Ovary (tissue), 9 donors: ENCODE measurements around the gene TTC31. TPM values are rescaled to one million over a fixed set of nuclear protein-coding genes. Genes with fewer than 3 reads are reported as not detected.

ENCODE experiments used
- DNase-seq, 5 donors: peaks; one replicate each; pipeline ENCODE4 v3.0.0-alpha.2; 2019 to 2020
- H3K27ac ChIP-seq, 2 donors: fragments of 200-600 bp; one replicate each; pipeline versions ENCODE4 v1.5.1 to v1.8.0; 2019 to 2022
- H3K27me3 ChIP-seq: fragments of 200-600 bp; one replicate; pipeline ENCODE4 v1.8.0; 2022
- H3K36me3 ChIP-seq: fragments of 200-600 bp; sonication (generic); one replicate; pipeline ENCODE4 v1.5.1; 2019
- H3K4me1 ChIP-seq: one replicate; pipeline ENCODE4 v1.8.1; 2013; ENCODE audit warnings: mild to moderate bottlenecking, moderate library complexity; ENCODE audit not compliant: insufficient read depth
- H3K4me3 ChIP-seq: fragments of 200-600 bp; sonication (generic); one replicate; pipeline ENCODE4 v1.5.1; 2017
- H3K9me3 ChIP-seq, 2 donors: fragments of 200-600 bp in 1 of 2; sonication (generic) in 1 of 2; one replicate each; pipeline versions ENCODE4 v1.5.1 to v1.8.1; 2013 to 2019; ENCODE audit warnings: mild to moderate bottlenecking in 1 of 2, moderate library complexity in 1 of 2
- EP300 ChIP-seq: sonication (generic); formaldehyde crosslinking; IDR thresholded peaks from one replicate; pipeline ENCODE4 v1.6.1; 2017; ENCODE audit warnings: antibody characterized with exemption
- POLR2A ChIP-seq: fragments of 450-650 bp; IDR thresholded peaks from one replicate; pipeline ENCODE4 v1.6.1; 2017; ENCODE audit warnings: antibody characterized with exemption, mild to moderate bottlenecking, moderate library complexity
- WGBS, 3 donors: extraction: QIAGEN DNeasy Blood & Tissue Kit in 1 of 3; methylation state at CpG; one replicate each; pipeline versions ENCODE4 v1.1.5 to v1.1.7; 2013 to 2017; 5-methylcytosine and 5-hydroxymethylcytosine counted together
- intact Hi-C, 4 donors: fragments of 100-400 bp; cut with DNase I; formaldehyde crosslinking; loops; one replicate each; pipeline versions ENCODE4 v1.11.0 to v1.15.1; 2022 to 2023
- polyA plus RNA-seq, 2 donors: library from polyadenylated mRNA; stranded (reverse); fragments of 200-250 nt in 1 of 2; fragments of 350-450 nt in 1 of 2; fragmentation: Illumina TruSeq in 1 of 2; extraction: RNeasy Lipid Tissue Mini Kit (QIAGEN cat#74804) in 1 of 2; gene quantifications; one replicate each; pipeline ENCODE4 v1.2.3, GENCODE V29; 2013 to 2014
- total RNA-seq, 7 donors: library from RNA; depleted of rRNA in 2 of 7; stranded (reverse); fragments of >200 nt in 2 of 7; fragmentation: NEBNext Ultra II Directional in 3 of 7; extraction: Animal tissue kit (Norgen Biotek cat#: 25700) in 3 of 7; gene quantifications; one replicate each; pipeline versions ENCODE4 v1.1.0 to v1.2.4, GENCODE V29; 2016 to 2023
- TF ChIP-seq, protein P1 (sequence below), 3 donors: fragments of 450-650 bp in 2 of 3; fragments of 200-600 bp in 1 of 3; IDR thresholded peaks; one replicate each; pipeline versions ENCODE4 v1.5.1 to v1.8.0; 2016 to 2022; ENCODE audit warnings: antibody characterized with exemption in 3 of 3, mild to moderate bottlenecking in 1 of 3
- donor health status: DM: no; HTN: no; CAD: no; lungs with moderate emphysema.
- donor health status: DM: no; HTN: no; CAD: no.
- donor health status: Bipolar disorder and iron deficiency.
- donor health status: DM: yes; HTN: yes; CAD: no.
- donor health status: DM: no; HTN: no; CAD: no.
- donor health status: DM: yes; HTN: yes; CAD: no.

The TTC31 gene
- total and polyA plus RNA-seq, 9 donors, result 12.9 to 21.7 (median 15.7) TPM

DNA sequence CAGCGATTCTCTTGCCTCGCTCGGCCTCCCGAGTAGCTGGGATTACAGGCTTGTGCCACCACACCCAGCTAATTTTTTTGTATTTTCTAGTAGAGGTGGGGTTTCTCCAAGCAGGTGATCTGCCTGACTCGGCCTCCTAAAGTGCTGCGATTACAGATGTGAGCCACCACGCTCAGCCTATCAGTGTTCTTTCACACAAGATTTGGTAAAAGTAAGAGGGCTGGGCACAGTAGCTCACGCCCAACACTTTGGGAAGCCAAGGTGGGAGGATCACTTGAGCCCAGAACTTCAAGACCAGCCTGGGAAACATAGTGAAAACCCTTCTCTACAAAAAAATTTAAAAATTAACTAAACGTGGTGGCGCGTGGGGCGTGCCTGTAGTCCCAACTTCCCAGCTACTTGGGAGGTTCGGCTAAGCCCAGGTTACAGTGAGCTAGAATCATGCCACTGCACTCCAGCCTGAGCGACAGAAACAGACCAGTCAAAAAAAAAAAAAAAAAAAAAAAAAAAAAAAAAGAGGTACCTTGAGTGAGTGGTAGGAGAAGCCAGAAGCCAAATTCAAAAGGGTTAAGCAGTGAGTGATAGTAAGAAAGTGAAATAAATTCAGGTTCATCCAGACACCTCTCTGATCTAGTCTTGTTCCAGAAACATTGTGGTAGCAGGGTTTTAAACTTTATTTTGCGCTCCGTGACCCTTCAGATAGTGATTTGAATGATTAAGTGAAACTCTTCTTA lies 11.4 kb upstream of the TTC31 start:
- 44 to 60% (median 45%) methylated on average over 16 of the region's 16 CpGs for WGBS, 3 donors
- intact Hi-C loops, result loop anchor here in 1 of 4 donors (5.0 kb wide), 1 partner anchor 181 kb away; the partner anchor contains the start of gene SEMA4F

DNA sequence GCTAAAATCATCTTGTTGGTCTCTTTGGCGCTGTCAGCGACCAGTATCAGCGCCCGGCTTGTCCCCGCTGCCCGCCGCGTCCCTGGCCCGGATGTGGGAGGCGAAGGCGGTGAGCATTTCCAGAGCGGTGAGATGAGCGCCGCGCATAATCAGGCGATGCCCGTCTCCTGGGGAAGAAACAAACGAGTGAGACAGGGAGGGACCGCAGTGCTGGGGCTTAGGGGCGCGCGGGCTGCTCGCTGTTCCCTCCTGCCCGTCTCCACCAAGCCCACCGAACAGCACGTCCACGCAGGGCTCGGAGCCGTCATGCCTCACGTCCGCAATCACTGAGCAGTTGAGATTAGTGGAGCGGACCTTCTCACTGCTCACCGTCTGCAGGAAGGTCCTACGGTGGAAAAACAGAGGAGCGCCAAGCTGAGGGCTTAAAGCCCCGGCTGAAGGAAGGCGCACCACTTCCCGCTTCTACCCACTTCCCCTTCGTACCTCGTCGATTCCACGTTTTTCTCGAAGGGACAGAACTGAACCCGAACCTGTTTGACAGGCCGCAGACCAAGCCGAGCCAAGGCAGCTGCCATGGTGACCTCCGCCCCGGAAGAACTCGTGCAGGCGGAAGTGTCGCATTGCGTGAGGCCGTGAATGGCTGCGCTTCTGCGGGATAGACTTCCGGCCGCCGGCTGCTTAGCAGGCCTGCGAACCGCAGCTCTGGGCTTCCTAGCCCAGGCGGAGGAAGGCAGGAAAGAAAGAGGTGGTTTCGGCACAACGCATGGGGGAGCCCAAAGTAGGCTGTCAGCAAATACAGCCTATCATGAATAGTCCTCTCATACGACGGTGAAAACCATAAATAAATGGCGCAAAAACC lies 10.6 kb upstream of the TTC31 start, which contains the start of gene MRPL53:
Gene MRPL53, minus strand, starts transcription at position 595 of the 859 bp plus-strand sequence. Its CDS starts 20 bp downstream, at position 575.
- Histone ChIP-seq H3K27me3 (no peaks in the 10 kb centered on the region), H3K4me3 (peak within 1 kb of the TSS; percentile 47), H3K27ac (peak within 1 kb of the TSS; percentile 53 to 83), H3K36me3 (no peaks in the 10 kb centered on the region), H3K9me3 (no peaks in the 10 kb centered on the region), H3K4me1 (peaks cover 5% of the 10 kb centered on the region)
- WGBS, 3 donors, result 0 to 1% (median 1%) methylated on average over 66 of the region's 66 CpGs
- peak; percentile 27 for TF ChIP-seq EP300
- TF ChIP-seq, protein P1, sequence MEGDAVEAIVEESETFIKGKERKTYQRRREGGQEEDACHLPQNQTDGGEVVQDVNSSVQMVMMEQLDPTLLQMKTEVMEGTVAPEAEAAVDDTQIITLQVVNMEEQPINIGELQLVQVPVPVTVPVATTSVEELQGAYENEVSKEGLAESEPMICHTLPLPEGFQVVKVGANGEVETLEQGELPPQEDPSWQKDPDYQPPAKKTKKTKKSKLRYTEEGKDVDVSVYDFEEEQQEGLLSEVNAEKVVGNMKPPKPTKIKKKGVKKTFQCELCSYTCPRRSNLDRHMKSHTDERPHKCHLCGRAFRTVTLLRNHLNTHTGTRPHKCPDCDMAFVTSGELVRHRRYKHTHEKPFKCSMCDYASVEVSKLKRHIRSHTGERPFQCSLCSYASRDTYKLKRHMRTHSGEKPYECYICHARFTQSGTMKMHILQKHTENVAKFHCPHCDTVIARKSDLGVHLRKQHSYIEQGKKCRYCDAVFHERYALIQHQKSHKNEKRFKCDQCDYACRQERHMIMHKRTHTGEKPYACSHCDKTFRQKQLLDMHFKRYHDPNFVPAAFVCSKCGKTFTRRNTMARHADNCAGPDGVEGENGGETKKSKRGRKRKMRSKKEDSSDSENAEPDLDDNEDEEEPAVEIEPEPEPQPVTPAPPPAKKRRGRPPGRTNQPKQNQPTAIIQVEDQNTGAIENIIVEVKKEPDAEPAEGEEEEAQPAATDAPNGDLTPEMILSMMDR (IDR thresholded peaks at IDR 0.05), result no peak
- TF ChIP-seq POLR2A, result peak; percentile 70
- DNase-seq, result peak; percentile 92 to 97 (median 95)
- intact Hi-C loops, result loop anchor here in 1 of 4 donors (5.0 kb wide), 1 partner anchor 180 kb away; the partner anchor contains the start of gene SEMA4F

More for the DNA sequence above, 11.4 kb upstream of the TTC31 start:
- Histone ChIP-seq H3K36me3 (no peaks in the 10 kb centered on the region), H3K9me3 (no peaks in the 10 kb centered on the region), H3K4me3 (peak overlapping the region; percentile 47), H3K27me3 (no peaks in the 10 kb centered on the region), H3K4me1 (peaks cover 5% of the 10 kb centered on the region), H3K27ac (peak overlapping the region in 1 of 2 donors; percentile 83)
- no peak for TF ChIP-seq POLR2A
- no peak for TF ChIP-seq EP300
- TF ChIP-seq, protein P1 (IDR thresholded peaks at IDR 0.05), result no peak
- no peak for DNase-seq

DNA sequence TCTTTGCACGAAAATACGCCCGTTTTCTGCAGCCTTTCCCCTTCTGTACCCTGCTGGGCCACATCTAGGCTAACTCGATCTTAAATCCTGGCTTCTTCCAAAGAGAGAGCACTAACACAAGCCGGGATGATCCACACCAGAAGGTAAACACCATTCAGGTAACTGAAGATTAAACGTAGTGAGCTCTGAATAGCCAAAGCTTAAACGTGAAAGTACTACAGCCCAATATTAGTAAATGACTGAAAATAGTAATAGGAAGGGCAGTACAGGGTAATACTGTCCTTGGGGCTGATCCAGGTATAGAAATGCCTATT lies 10.0 kb upstream of the TTC31 start:
- H3K4me1 ChIP-seq, result peaks cover 5% of the 10 kb centered on the region
- TF ChIP-seq, protein P1 (IDR thresholded peaks at IDR 0.05), result no peak
- TF ChIP-seq POLR2A (no peak), EP300 (no peak)
- 4 to 14% (median 4%) methylated on average over 7 of the region's 7 CpGs for whole genome bisulfite sequencing, 3 donors

DNA sequence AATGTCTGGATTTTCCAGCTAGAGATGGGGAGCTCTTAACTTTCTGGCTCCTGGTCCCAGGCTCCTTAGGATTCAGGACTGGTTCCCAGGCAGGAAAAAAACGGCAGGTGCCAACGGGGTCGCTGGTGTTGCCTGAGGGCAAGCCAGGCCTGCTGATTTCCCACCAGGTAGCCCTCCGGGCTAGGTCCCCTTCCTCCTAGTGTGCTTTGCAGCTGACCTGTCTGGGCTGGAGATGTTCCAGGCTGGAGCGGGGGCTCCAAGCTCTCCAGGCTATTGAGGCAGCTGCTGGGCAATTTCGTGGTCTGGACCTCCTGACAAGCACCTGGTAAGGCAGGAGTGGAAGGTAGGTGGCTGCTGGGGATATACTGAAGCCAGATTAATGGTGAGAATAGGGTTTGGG lies 8.4 kb upstream of the TTC31 start:
- Histone ChIP-seq H3K4me3 (no peak overlapping the region), H3K9me3 (no peaks in the 10 kb centered on the region), H3K36me3 (no peaks in the 10 kb centered on the region), H3K27me3 (no peaks in the 10 kb centered on the region), H3K27ac (no peak overlapping the region), H3K4me1 (peaks cover 5% of the 10 kb centered on the region)
- WGBS, 3 donors, result 86 to 91% (median 87%) methylated on average over 6 of the region's 6 CpGs
- TF ChIP-seq, protein P1 (IDR thresholded peaks at IDR 0.05), result no peak
- TF ChIP-seq POLR2A (no peak), EP300 (no peak)
- DNase-seq, result peak in 1 of 5 donors; percentile 33
- intact Hi-C loops, result loop anchor here in 1 of 4 donors (5.0 kb wide), 1 partner anchor 178 kb away; the partner anchor contains the start of gene SEMA4F

More for the DNA sequence above, 10.0 kb upstream of the TTC31 start:
- no peaks in the 10 kb centered on the region for H3K27me3 ChIP-seq
- H3K36me3 ChIP-seq, result no peaks in the 10 kb centered on the region
- H3K4me3 ChIP-seq, result peak overlapping the region; percentile 47
- peak overlapping the region in 1 of 2 donors; percentile 83 for H3K27ac ChIP-seq
- intact Hi-C loops, result loop anchor here in 1 of 4 donors (5.0 kb wide), 1 partner anchor 179 kb away; the partner anchor contains the start of gene SEMA4F
- no peaks in the 10 kb centered on the region for H3K9me3 ChIP-seq
- no peak for DNase-seq
